Adrenal gland (tissue), 5 donors: ENCODE results near the gene NUDCD3.

Experiments
- CTCF ChIP-seq, 6 experiments: fragments of 450-650 bp in 4 of 6; fragments of 200-600 bp in 2 of 6; sonication (generic) in 1 of 6; IDR thresholded peaks; 1 replicate in 5 of 6; 2 replicates in 1 of 6; pipeline versions ENCODE4 v1.5.1 to v1.8.0; 2016 to 2021; ENCODE audit warnings: antibody characterized with exemption in 6 of 6, mild to moderate bottlenecking in 2 of 6, moderate library complexity in 1 of 6
- POLR2A ChIP-seq, 2 donors: fragments of 450-650 bp; IDR thresholded peaks; one replicate each; pipeline ENCODE4 v1.6.1; 2017; ENCODE audit warnings: antibody characterized with exemption in 2 of 2, mild to moderate bottlenecking in 2 of 2, moderate library complexity in 1 of 2
- donor health status: DM: no; HTN: no; CAD: no.

- no peak for TF ChIP-seq POLR2A (IDR thresholded peaks at IDR 0.05)
- TF ChIP-seq CTCF (IDR thresholded peaks at IDR 0.05): no peak
These were observed 49.4 kb downstream of the NUDCD3 start for GRCh38 chr7:44441079-44441478.
